Activated T-helper 2 cell treated with anti-CD3 and anti-CD28 coated beads, Interferon-gamma antibody, Interleukin-2, Interleukin-4, amounts not matched to agents 10 μg/mL and 5 μg/mL and 100 μg/mL, durations not matched to agents 14 hours and 24 hours and 36 hours (primary cell): ENCODE data around the gene DIP2B. TPM values are rescaled to one million over a fixed set of nuclear protein-coding genes. Genes with fewer than 3 reads are reported as not detected.

Source experiments
- DNase-seq: peaks from one replicate; pipeline ENCODE4 v3.0.0; 2021; ENCODE audit warnings: low spot score
- H3K27ac Mint-ChIP-seq: one replicate; pipeline ENCODE4 v1.8.0; 2021; ENCODE audit warnings: mixed read lengths
- H3K27me3 Mint-ChIP-seq: one replicate; pipeline ENCODE4 v1.8.0; 2021; ENCODE audit warnings: low read depth, mixed read lengths
- H3K36me3 Mint-ChIP-seq: one replicate; pipeline ENCODE4 v1.8.0; 2021; ENCODE audit warnings: low read depth, mixed read lengths
- H3K4me1 Mint-ChIP-seq: one replicate; pipeline ENCODE4 v1.8.0; 2021; ENCODE audit warnings: low read depth, mixed read lengths
- H3K4me3 Mint-ChIP-seq: one replicate; pipeline ENCODE4 v1.8.0; 2021; ENCODE audit warnings: low read depth, mild to moderate bottlenecking, moderate library complexity, mixed read lengths
- H3K9me3 Mint-ChIP-seq: one replicate; pipeline ENCODE4 v1.8.0; 2021; ENCODE audit warnings: mixed read lengths
- intact Hi-C: fragments of 100-400 bp; cut with micrococcal nuclease; formaldehyde crosslinking; loops from one replicate; pipeline ENCODE4 v1.15.1; 2023
- total RNA-seq: library from RNA; stranded (reverse); gene quantifications from 2 replicates; pipeline ENCODE4 v1.2.3, GENCODE V29; 2022

DIP2B gene
- total RNA-seq, 1 donor from 2014 or later: 27.4 TPM

DNA sequence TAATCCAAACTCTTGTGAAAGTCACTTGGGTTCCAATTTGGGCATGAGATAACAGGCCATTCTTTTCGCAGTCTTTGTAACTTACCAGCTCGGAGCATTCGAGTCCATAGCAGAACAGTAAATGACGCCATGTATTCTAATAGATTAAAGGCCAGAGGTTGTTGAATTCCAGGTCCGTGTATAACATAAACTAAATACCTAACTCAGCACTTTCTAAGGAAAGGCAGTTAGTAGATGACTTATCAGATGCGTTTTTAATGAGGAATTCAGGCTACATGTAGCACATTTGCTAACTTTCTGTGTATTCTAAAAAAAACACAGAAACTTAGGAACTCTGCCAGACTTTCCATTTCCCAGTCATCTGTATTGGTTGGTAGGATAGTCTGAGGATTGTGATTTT, 206.3 kb downstream of the DIP2B start:
- Mint-ChIP-seq H3K36me3 (peaks cover 40% of the 10 kb centered on the region), H3K4me1 (no peaks in the 10 kb centered on the region), H3K27ac (no peak overlapping the region), H3K9me3 (no peaks in the 10 kb centered on the region), H3K4me3 (no peak overlapping the region), H3K27me3 (no peaks in the 10 kb centered on the region)
- intact Hi-C loops: no loop called here
- no peak for DNase-seq

DNA sequence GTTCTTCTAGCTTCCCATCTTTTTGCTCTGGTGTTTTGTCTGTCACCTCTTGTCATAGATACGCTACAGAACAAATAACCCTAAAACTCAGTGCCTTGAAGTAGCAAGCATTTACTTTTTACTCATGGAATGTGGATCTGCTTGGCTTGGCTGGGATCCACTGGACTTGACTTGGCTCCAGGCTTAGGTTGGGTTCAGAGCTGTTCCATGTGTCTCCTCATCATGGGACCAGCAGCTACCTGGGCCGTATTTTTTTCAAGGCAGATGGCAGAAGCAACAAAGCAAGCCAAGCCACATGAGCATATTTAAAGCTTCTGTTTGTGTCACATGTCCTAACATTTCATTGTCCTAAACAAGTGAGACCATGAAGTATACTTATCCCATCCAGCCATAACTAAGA, 210.4 kb downstream of the DIP2B start:
- no peaks in the 10 kb centered on the region for H3K4me1 Mint-ChIP-seq
- no peak overlapping the region for H3K4me3 Mint-ChIP-seq
- peaks cover 34% of the 10 kb centered on the region for H3K36me3 Mint-ChIP-seq
- no peaks in the 10 kb centered on the region for H3K27me3 Mint-ChIP-seq
- intact Hi-C loops: no loop called here
- no peak overlapping the region for H3K27ac Mint-ChIP-seq
- no peak for DNase-seq
- H3K9me3 Mint-ChIP-seq: no peaks in the 10 kb centered on the region

DNA sequence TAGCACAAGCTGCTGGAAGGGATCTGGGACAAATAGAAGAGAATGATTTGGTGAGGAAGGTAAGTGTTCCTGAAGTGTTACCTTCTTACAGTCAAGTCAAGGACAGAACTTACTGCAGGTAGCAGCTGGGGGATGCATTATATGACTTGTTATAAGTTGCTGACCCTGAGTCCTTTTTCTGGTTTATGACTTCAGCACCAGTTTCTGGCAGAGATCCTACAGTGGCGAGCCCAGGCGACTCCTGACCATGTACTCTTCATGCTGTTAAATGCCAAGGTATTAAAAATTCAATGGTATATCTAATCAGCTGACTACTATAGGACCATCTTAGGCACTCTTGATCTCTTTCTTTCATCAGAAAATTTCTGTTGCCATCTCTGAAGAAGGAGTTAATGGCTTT, 214.0 kb downstream of the DIP2B start:
- Mint-ChIP-seq H3K27me3 (no peaks in the 10 kb centered on the region), H3K36me3 (peaks cover 48% of the 10 kb centered on the region), H3K4me1 (peaks cover 4% of the 10 kb centered on the region), H3K27ac (no peak overlapping the region), H3K4me3 (no peak overlapping the region), H3K9me3 (no peaks in the 10 kb centered on the region)
- intact Hi-C loops: no loop called here
- DNase-seq: no peak

DNA sequence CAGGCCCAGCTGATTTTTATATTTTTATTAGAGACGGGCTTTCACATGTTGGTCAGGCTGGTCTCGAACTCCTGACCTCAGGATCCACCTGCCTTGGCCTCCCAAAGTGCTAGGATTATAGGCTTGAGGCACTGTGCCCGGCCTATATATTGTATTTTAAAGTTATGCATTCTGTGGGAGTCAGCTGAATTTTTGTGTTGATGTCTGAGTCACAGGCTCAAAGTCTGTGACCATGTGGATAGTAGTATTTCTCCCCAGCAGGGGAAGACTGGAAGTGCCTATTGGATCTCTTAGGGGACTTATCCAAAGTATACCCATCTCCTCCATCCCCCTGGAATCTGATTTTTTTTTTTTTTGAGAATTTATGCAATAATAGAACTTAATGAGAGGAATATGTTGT, 215.3 kb downstream of the DIP2B start:
- peaks cover 4% of the 10 kb centered on the region for H3K4me1 Mint-ChIP-seq
- no peak overlapping the region for H3K27ac Mint-ChIP-seq
- no peaks in the 10 kb centered on the region for H3K27me3 Mint-ChIP-seq
- peaks cover 53% of the 10 kb centered on the region for H3K36me3 Mint-ChIP-seq
- no peak for DNase-seq
- H3K4me3 Mint-ChIP-seq: no peak overlapping the region
- intact Hi-C loops: no loop called here
- H3K9me3 Mint-ChIP-seq: no peaks in the 10 kb centered on the region

DNA sequence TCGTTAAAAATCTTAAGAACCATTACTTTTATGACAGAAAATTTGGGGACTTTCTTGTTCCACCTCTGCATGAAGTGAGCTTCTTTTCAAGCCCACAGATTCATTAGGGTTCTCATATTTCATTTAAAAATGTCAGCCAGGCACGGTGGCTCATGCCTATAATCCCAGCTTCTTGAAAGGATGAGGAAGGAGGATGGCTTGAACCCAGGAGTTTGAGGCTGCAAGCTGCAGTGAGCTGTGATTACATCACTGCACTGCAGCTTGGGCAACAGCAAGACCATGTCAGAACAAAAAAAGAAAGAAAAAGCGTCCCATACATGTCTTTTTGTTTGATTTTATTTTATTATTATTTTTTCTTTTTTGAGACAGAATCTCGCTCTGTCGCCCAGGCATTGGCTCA, 215.7 kb downstream of the DIP2B start:
- H3K9me3 Mint-ChIP-seq: no peaks in the 10 kb centered on the region
- H3K27me3 Mint-ChIP-seq: no peaks in the 10 kb centered on the region
- intact Hi-C loops: no loop called here
- no peak overlapping the region for H3K27ac Mint-ChIP-seq
- H3K36me3 Mint-ChIP-seq: peaks cover 53% of the 10 kb centered on the region
- H3K4me3 Mint-ChIP-seq: no peak overlapping the region
- H3K4me1 Mint-ChIP-seq: peaks cover 4% of the 10 kb centered on the region
- DNase-seq: no peak

DNA sequence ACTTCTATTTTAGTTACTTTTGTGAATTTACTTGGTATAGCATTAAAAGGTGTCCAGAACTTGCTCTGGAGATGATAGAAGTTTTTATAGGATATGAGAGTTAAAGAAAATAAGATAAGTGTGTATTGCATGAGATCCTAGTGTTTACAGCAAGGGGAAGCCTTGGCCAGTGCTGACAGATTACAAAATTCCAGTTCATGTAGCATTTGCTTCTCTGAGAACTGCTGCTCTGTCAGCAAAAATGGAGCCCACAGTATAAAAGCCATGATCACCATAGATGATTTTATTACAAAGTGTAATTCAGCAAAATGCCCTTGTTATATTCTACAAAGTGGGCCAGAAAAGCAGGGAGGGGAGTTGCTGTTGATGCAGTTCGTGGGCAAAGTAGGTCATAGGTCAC, 219.1 kb downstream of the DIP2B start:
- Mint-ChIP-seq H3K4me3 (no peak overlapping the region), H3K4me1 (peaks cover 4% of the 10 kb centered on the region), H3K27ac (no peak overlapping the region), H3K27me3 (no peaks in the 10 kb centered on the region), H3K36me3 (peaks cover 61% of the 10 kb centered on the region), H3K9me3 (no peaks in the 10 kb centered on the region)
- intact Hi-C loops: no loop called here
- DNase-seq: no peak

DNA sequence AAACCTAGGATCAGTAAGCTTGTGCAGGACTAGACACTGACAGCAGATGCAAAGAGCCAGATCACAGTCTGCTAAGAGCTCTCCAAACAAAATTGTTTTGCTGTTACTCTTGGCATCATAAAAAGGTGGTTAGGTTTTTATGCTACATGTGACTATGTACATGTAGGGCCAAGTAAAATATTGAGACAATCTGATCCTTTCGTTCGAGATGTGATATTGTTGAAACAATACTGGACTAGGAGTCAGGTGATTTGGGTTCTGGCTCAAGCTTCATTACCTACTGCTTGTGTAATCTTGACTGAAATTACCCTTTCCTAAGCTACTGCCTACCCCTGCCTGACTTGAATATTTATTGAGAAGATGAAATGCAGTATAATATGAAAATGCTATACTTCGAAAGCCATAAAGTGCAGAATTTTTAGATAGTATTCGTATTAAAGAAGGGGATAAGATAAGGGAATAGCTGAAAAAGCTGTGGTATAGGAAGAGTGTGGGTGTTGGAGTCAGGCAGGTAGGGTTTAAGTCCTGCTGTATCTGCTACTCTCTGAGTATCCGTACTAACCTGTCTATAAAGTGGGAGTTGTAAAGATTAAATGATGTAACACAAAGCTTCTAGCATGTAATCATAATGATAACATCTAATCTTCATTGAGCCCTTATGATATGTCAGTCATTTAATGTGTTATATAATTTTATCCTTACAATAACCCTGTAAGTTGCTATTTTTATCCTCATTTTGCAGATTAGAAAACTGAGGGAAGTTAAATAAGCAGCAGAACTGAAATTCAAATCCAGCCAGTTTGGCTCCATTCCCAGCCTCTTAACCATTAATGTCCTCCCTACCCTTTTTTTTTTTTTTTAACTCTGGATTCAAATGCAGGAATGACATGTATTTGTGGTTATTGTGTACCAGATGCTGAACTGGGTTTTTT, 220.5 kb downstream of the DIP2B start:
- intact Hi-C loops: no loop called here
- H3K27ac Mint-ChIP-seq: no peak overlapping the region
- H3K36me3 Mint-ChIP-seq: peaks cover 67% of the 10 kb centered on the region
- no peak for DNase-seq
- H3K27me3 Mint-ChIP-seq: no peaks in the 10 kb centered on the region
- no peaks in the 10 kb centered on the region for H3K9me3 Mint-ChIP-seq
- peaks cover 4% of the 10 kb centered on the region for H3K4me1 Mint-ChIP-seq
- H3K4me3 Mint-ChIP-seq: no peak overlapping the region

DNA sequence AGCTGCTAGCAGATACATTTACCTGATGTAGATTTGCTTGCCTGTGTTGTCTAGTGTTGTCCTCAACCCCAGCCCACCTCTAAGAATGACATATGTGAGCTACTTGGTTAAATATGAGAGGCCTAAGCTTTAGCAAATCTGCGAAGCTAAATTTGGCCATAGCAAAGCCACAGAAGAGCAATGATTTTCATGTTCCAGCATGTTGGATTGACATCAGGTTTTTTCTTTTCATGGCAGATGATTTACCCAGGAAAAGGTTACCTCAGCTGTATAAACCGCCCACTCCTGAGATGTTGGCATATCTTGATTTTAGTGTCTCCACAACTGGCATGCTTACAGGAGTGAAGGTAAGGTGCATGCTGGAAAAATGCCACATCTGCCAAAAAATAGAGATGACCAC, 222.7 kb downstream of the DIP2B start:
- no peak for DNase-seq
- Mint-ChIP-seq H3K9me3 (no peaks in the 10 kb centered on the region), H3K27me3 (no peaks in the 10 kb centered on the region), H3K36me3 (peaks cover 69% of the 10 kb centered on the region), H3K27ac (no peak overlapping the region), H3K4me3 (no peak overlapping the region), H3K4me1 (peaks cover 4% of the 10 kb centered on the region)
- intact Hi-C loops: no loop called here

DNA sequence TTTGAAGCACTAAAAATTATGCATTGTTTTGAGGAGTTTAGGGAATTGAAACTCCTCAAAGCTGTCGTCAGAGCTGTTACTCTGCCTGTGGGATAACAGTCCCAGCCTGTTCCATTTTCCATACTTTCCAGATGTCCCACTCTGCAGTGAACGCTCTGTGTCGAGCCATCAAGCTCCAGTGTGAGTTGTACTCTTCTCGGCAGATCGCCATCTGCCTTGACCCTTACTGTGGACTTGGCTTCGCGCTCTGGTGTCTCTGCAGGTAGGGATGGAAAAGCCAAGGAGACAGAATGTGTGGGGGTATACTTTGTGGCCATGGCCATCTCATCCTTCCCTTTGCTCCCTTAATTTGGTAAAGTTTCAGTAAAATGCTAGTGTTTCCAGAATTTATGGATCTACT, 223.6 kb downstream of the DIP2B start:
- H3K4me1 Mint-ChIP-seq: no peaks in the 10 kb centered on the region
- H3K4me3 Mint-ChIP-seq: no peak overlapping the region
- H3K27me3 Mint-ChIP-seq: no peaks in the 10 kb centered on the region
- DNase-seq: no peak
- intact Hi-C loops: no loop called here
- peaks cover 63% of the 10 kb centered on the region for H3K36me3 Mint-ChIP-seq
- no peaks in the 10 kb centered on the region for H3K9me3 Mint-ChIP-seq
- H3K27ac Mint-ChIP-seq: no peak overlapping the region

DNA sequence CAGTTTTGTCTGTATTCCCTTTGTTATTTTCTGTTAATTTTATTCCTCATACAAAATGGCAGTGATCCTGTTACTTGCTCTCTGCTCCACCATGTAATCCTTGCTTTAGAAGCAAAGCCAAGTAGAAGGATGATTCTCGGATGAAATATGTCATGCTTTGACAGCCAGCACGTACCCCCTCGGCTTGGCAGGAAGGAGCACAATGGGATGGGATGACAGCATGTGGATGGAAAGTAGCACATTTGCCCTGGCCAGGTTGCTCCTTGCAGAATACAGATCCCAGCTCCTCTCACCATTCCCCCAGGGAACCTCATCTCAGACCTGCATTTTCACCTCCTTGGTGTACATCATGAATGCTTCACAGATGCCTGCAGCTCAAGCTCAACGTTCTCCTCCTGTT, 224.1 kb downstream of the DIP2B start:
- Mint-ChIP-seq H3K9me3 (no peaks in the 10 kb centered on the region), H3K36me3 (peaks cover 59% of the 10 kb centered on the region), H3K27ac (no peak overlapping the region), H3K4me1 (no peaks in the 10 kb centered on the region), H3K4me3 (no peak overlapping the region), H3K27me3 (no peaks in the 10 kb centered on the region)
- DNase-seq: no peak
- intact Hi-C loops: no loop called here

DNA sequence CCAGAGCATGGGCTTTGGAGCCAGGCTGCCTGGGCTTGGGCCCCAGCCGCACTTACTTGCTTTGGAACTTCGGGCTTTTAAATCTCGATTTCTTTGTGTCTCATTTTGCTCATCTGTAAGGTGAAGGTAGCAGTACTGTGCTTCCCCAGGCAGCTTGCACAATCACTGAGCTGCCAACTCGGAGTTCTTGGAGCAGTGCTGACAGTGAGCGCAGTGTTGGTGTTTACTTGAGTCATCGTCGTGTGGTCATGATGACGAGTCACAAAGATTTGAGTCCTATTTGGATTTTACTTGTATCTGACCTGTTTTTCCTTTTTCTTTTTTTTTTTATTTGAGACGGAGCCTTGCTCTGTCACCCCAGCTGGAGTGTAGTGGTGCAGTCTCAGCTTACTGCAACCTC, 227.8 kb downstream of the DIP2B start:
- Mint-ChIP-seq H3K27ac (no peak overlapping the region), H3K4me1 (no peaks in the 10 kb centered on the region), H3K27me3 (no peaks in the 10 kb centered on the region), H3K9me3 (no peaks in the 10 kb centered on the region), H3K4me3 (no peak overlapping the region), H3K36me3 (peaks cover 58% of the 10 kb centered on the region)
- DNase-seq: no peak
- intact Hi-C loops: loop anchor here (10.0 kb wide), 1 partner anchor 228 kb away; the partner anchor contains the start of gene DIP2B

DNA sequence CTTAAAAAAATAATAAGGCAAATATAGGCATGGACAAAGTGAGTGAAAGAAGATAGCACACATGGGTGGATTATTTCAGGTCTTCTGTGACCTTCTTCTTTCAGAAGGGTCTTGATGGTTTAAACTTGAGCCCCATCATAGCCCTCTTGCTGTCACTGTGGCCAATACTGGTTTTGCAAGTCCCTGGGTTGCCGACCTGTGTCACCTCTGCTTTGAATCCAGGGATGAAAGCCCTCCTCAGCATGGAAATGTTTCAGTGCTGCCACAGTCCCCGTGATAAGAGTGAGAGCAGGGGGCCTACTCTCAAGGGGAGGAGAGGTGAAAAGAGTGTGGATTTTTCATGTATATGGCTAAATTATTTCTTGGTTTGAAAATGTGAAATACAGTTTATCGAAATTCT, 228.9 kb downstream of the DIP2B start:
- Mint-ChIP-seq H3K27me3 (no peaks in the 10 kb centered on the region), H3K4me1 (no peaks in the 10 kb centered on the region), H3K4me3 (no peak overlapping the region), H3K36me3 (peaks cover 52% of the 10 kb centered on the region), H3K27ac (no peak overlapping the region), H3K9me3 (no peaks in the 10 kb centered on the region)
- no peak for DNase-seq
- intact Hi-C loops: loop anchor here (10.0 kb wide), 1 partner anchor 229 kb away; the partner anchor contains the start of gene DIP2B

DNA sequence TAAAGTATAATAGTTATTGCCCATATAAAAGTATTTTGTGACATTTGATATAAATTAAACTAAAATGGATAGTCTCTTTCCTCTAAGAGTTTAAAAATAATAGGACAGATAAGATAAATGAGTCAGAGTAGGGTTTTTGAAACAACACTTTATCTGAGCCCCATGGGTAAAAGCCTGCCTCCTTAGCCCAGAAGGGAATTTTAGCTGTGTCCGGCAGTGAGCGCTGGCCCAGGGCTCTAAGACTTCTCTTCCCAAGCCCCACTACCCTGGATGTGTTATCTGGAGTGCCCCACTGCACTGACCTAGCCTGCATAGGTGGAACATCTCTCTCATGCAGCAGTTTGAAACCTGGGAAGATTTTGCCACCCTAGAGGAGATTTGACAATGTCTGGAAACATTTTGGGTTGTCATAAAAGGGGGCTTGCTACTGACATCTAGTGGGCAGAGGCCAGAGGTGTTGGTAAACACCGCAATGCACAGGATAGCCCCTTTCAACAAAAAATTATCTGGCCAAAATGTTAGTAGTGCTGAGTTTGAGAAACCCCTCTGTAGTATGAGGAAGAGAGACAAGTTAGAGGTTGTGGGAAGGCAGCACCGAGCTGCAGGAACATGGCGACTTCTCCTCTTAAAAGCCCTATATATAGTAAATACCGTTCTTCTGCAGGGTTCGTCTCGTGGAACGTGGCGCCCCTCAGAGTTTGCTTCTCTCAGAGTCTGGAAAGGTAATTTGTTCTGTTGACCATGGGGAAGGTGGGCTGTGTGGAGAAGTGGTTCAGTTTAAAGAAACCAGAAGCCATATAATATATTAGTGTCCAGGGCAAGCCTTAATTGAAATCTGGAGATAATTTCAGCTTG, 229.9 kb downstream of the DIP2B start:
- Mint-ChIP-seq H3K27ac (no peak overlapping the region), H3K4me3 (no peak overlapping the region), H3K9me3 (no peaks in the 10 kb centered on the region), H3K27me3 (no peaks in the 10 kb centered on the region), H3K36me3 (peaks cover 54% of the 10 kb centered on the region), H3K4me1 (no peaks in the 10 kb centered on the region)
- intact Hi-C loops: loop anchor here (10.0 kb wide), 1 partner anchor 230 kb away; the partner anchor contains the start of gene DIP2B
- no peak for DNase-seq
